ENCODE results near the gene ST6GALNAC5.

DNA sequence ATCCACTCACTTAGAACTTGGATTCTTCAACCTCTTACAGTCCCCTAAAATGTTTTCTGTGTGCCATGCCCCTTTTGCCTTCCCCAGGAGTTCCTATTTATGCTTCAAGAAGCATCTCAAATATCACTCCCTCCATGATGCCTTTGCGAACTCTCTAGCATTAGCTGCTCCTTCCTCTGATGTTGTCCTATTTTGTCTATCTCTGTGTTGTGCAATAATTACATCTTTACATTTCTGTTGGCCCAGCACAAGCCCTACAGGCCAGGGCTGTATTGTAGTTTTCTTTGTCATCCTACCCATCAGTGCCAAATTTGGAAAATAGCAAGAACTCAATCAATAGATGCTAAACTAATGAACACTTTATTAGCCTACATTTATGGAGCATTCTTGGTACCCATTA is 125.8 kb downstream of the ST6GALNAC5 start:
- TF ChIP-seq GATA2 (IDR thresholded peaks at IDR 0.05; ENCODE audit: low read depth, low read length), result no peak
- no peak for TF ChIP-seq GATA3 (IDR thresholded peaks at IDR 0.05; ENCODE audit: low read depth, low read length)
